ENCODE measurements around the gene NECTIN4. TPM values are rescaled to one million over a fixed set of nuclear protein-coding genes. Genes with fewer than 3 reads are reported as not detected.

Gene NECTIN4
- total RNA-seq, 1 donor from 2014 or later, result 29.9 TPM

DNA sequence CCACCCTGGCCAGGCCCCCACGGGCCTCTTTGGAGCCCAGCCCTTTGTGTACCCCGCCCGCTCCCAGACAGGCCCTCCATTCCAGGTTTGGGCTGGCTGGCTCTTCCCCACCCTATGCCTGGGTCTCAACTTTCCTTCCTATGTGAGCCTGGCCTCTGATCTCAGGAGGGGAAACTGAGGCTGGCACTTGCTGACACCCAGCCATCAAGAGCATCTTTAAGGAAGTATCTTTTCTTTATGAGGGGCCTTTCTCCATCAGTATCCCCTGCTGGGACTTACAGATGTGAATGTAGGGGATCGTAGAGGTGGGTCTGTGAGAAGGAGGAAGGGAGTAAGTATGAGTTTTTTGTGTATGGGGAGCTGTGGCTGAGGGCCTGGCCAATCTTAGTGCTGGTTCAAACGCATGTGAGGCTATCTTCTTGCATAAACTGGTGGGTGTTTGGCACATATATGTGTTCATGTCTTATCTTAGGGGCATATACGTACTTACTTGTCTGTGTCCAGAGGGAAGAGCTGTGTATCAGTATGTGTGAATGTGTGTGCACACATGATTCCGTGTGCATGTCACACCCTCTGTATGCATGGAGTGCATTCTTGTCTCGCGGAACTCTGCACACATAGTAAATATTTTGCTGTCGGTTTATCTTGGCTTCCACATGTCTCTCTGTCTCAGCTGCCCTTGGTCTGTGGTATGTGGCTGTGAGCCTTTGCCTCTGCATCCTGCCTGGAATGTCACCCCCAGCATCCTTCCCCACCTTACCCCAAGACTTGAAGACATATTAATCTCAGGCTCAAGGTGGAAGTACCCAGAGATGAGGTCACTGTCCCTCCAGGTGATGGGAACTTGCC, 5.4 kb downstream of the NECTIN4 start:
- H3K4me3 Mint-ChIP-seq, result peak overlapping the region; percentile 69
- H3K36me3 Mint-ChIP-seq, result peaks cover 12% of the 10 kb centered on the region
- TF ChIP-seq CTCF (IDR thresholded peaks at IDR 0.05; ENCODE audit: unreplicated experiment), result no peak
- peaks cover 70% of the 10 kb centered on the region for H3K4me1 Mint-ChIP-seq
- no peaks in the 10 kb centered on the region for H3K9me3 Mint-ChIP-seq
- DNase-seq (ENCODE audit: low spot score in 2 of 2, unreplicated experiment in 2 of 2), result no peak
- H3K27me3 Mint-ChIP-seq (ENCODE audit: low read depth), result no peaks in the 10 kb centered on the region
- H3K27ac Mint-ChIP-seq, result peak overlapping the region; percentile 94

- no peaks in the 10 kb centered on the region for H3K27me3 Mint-ChIP-seq (ENCODE audit: low read depth)
- TF ChIP-seq CTCF (IDR thresholded peaks at IDR 0.05; ENCODE audit: unreplicated experiment), result no peak
- no peaks in the 10 kb centered on the region for H3K9me3 Mint-ChIP-seq
- H3K36me3 Mint-ChIP-seq, result peaks cover 14% of the 10 kb centered on the region
- H3K27ac Mint-ChIP-seq, result peak overlapping the region; percentile 94
- H3K4me3 Mint-ChIP-seq, result no peak overlapping the region
- DNase-seq (ENCODE audit: low spot score in 2 of 2, unreplicated experiment in 2 of 2), result no peak
- H3K4me1 Mint-ChIP-seq, result peaks cover 65% of the 10 kb centered on the region
These were observed 6.2 kb downstream of the NECTIN4 start for GRCh38 chr1:161082996-161083747.

DNA sequence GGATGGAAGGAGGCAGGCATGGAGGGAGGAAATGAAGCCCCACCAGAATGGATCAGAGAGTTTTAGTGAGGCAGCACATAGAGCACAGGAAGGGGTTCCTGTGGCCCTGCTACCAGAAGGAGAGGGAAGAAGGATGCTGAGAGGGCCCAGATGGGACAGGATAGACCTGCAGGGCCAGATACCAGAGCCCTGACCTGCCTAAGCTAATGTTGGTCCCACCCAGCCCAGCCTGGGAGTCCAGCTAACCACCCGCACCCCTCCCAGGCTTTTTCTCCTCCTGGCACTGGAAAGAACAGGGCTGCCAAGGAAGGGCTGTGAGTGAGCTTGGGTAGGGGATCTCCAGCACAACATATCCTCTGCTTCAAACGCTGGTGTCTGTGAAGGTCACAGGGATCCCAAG, 6.9 kb downstream of the NECTIN4 start:
- Mint-ChIP-seq H3K4me3 (no peak overlapping the region), H3K27ac (peak overlapping the region; percentile 94), H3K9me3 (no peaks in the 10 kb centered on the region), H3K27me3 (ENCODE audit: low read depth) (no peaks in the 10 kb centered on the region), H3K36me3 (peaks cover 14% of the 10 kb centered on the region), H3K4me1 (peaks cover 58% of the 10 kb centered on the region)
- no peak for TF ChIP-seq CTCF (IDR thresholded peaks at IDR 0.05; ENCODE audit: unreplicated experiment)
- no peak for DNase-seq (ENCODE audit: low spot score in 2 of 2, unreplicated experiment in 2 of 2)

DNA sequence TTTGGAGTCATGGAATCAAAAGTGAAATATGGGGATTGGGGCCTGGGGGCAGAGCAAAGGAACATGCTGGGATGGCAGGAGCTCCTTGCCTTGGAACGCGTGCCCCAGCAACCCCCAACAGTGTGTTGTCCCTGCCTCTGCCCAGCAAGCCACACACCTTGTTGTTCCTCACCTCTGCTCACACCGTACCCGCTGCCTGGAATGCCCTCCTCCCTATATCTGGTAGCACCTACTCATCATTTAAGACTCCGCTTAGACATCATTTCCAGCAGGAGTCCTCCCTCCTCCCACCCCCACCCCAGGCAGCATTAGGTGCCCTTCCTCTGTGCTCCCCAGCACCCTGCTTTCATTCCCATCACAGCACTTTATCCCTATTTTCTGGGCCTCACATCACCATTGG, 7.8 kb downstream of the NECTIN4 start:
- H3K27me3 Mint-ChIP-seq (ENCODE audit: low read depth), result no peaks in the 10 kb centered on the region
- DNase-seq (ENCODE audit: low spot score in 2 of 2, unreplicated experiment in 2 of 2), result no peak
- peaks cover 14% of the 10 kb centered on the region for H3K36me3 Mint-ChIP-seq
- H3K4me3 Mint-ChIP-seq, result no peak overlapping the region
- no peak for TF ChIP-seq CTCF (IDR thresholded peaks at IDR 0.05; ENCODE audit: unreplicated experiment)
- H3K4me1 Mint-ChIP-seq, result peaks cover 49% of the 10 kb centered on the region
- peak overlapping the region; percentile 17 for H3K27ac Mint-ChIP-seq
- no peaks in the 10 kb centered on the region for H3K9me3 Mint-ChIP-seq

- peaks cover 41% of the 10 kb centered on the region for H3K4me1 Mint-ChIP-seq
- H3K36me3 Mint-ChIP-seq, result peaks cover 15% of the 10 kb centered on the region
- DNase-seq (ENCODE audit: low spot score in 2 of 2, unreplicated experiment in 2 of 2), result no peak
- no peak for TF ChIP-seq CTCF (IDR thresholded peaks at IDR 0.05; ENCODE audit: unreplicated experiment)
- peak overlapping the region; percentile 45 for H3K27ac Mint-ChIP-seq
- no peak overlapping the region for H3K4me3 Mint-ChIP-seq
- H3K9me3 Mint-ChIP-seq, result no peaks in the 10 kb centered on the region
- H3K27me3 Mint-ChIP-seq (ENCODE audit: low read depth), result no peaks in the 10 kb centered on the region
These were observed 8.6 kb downstream of the NECTIN4 start for GRCh38 chr1:161080441-161081405.

Measured in mesothelial cell of epicardium (in vitro differentiated cells).